RWPE2 (cell line): ENCODE results near the gene IRAK2.
A peak's percentile ranks its signal among the peaks of the same experiment; 100 is the strongest.

Source experiments
- ATAC-seq: fragments of 200-7000 bp; cut with Tn5 transposase; 3 replicates; pipeline ENCODE4 v1.9.1; 2021; ENCODE audit warnings: low read depth
- DNase-seq: peaks from one replicate; pipeline ENCODE4 v3.0.0-alpha.2; 2020; ENCODE audit warnings: low spot score
- H3K27ac ChIP-seq: fragments of 450-650 bp; 2 replicates; pipeline ENCODE4 v1.5.1; 2017; ENCODE audit warnings: mild to moderate bottlenecking; ENCODE audit not compliant: poor library complexity, severe bottlenecking
- H3K27me3 ChIP-seq: fragments of 250-450 bp; sonication (Bioruptor Pico); 2 replicates; pipeline ENCODE4 v1.5.1; 2021; ENCODE audit warnings: mild to moderate bottlenecking, moderate library complexity; ENCODE audit not compliant: insufficient read depth, poor library complexity, severe bottlenecking
- H3K36me3 ChIP-seq: fragments of 250-450 bp; sonication (Bioruptor Pico); 2 replicates; pipeline ENCODE4 v1.5.1; 2020; ENCODE audit warnings: low read depth, mild to moderate bottlenecking, moderate library complexity
- H3K4me1 ChIP-seq: fragments of 250-450 bp; sonication (Bioruptor Pico); 2 replicates; pipeline ENCODE4 v1.5.1; 2021; ENCODE audit warnings: mild to moderate bottlenecking, moderate library complexity; ENCODE audit not compliant: insufficient read depth, poor library complexity, severe bottlenecking
- H3K4me3 ChIP-seq: fragments of 250-450 bp; sonication (Bioruptor Pico); 2 replicates; pipeline ENCODE4 v1.5.1; 2021; ENCODE audit warnings: mild to moderate bottlenecking, moderate library complexity; ENCODE audit not compliant: severe bottlenecking
- H3K9me3 ChIP-seq: fragments of 250-450 bp; sonication (Bioruptor Pico); 2 replicates; pipeline ENCODE4 v1.5.1; 2021; ENCODE audit warnings: mild to moderate bottlenecking, moderate library complexity; ENCODE audit not compliant: severe bottlenecking
- TF ChIP-seq, protein P1 (sequence below): fragments of 450-650 bp; IDR thresholded peaks from one replicate; pipeline ENCODE4 v1.5.1; 2017; ENCODE audit warnings: mild to moderate bottlenecking, moderate library complexity; ENCODE audit not compliant: poor library complexity, severe bottlenecking

Gene IRAK2

DNA sequence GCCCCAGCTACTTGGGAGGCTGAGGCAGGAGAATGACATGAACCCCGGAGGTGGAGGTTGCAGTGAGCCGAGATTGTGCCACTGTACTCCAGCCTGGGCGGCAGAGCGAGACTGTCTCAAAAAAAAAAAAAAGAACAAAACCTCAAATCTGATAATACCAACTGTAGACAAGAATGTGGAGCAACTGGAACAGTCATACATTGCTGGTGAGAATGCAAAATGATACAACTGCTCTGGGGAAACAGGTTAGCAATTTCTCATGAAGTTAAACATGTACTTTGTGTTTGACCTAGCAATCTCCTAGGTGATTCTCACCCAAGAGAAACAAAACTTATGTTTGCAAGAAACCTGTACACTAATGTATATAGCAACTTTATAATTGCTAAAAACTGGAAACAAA, 27.5 kb upstream of the IRAK2 start:
- DNase-seq: no peak
- no peaks in the 10 kb centered on the region for H3K27me3 ChIP-seq
- H3K4me3 ChIP-seq: no peak overlapping the region
- no peak for ATAC-seq
- no peaks in the 10 kb centered on the region for H3K4me1 ChIP-seq
- no peaks in the 10 kb centered on the region for H3K36me3 ChIP-seq
- H3K27ac ChIP-seq: no peak overlapping the region
- H3K9me3 ChIP-seq: no peaks in the 10 kb centered on the region
- TF ChIP-seq, protein P1, sequence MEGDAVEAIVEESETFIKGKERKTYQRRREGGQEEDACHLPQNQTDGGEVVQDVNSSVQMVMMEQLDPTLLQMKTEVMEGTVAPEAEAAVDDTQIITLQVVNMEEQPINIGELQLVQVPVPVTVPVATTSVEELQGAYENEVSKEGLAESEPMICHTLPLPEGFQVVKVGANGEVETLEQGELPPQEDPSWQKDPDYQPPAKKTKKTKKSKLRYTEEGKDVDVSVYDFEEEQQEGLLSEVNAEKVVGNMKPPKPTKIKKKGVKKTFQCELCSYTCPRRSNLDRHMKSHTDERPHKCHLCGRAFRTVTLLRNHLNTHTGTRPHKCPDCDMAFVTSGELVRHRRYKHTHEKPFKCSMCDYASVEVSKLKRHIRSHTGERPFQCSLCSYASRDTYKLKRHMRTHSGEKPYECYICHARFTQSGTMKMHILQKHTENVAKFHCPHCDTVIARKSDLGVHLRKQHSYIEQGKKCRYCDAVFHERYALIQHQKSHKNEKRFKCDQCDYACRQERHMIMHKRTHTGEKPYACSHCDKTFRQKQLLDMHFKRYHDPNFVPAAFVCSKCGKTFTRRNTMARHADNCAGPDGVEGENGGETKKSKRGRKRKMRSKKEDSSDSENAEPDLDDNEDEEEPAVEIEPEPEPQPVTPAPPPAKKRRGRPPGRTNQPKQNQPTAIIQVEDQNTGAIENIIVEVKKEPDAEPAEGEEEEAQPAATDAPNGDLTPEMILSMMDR: no peak

DNA sequence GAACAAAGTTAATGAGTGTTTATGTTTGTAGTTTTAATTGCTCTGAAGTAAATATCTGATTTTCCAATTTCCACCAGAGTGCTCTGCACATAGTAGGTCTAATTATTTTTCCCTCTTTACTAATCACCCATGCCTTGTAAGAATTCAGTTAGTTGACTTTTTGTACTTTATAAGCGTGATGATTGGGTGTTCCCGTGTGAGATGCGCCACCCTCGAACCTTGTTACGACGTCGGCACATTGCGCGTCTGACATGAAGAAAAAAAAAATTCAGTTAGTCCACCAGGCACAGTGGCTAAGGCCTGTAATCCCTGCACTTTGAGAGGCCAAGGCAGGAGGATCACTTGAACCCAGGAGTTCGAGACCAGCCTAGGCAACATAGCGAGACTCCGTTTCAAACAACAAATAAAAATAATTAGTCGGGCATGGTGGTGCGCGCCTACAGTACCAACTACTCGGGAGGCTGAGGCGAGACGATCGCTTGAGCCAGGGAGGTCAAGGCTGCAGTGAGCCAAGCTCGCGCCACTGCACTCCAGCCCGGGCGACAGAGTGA, 23.6 kb upstream of the IRAK2 start:
- H3K36me3 ChIP-seq: peaks cover 23% of the 10 kb centered on the region
- ATAC-seq (no peak), DNase-seq (no peak)
- peak overlapping the region; percentile 55 for H3K4me3 ChIP-seq
- H3K4me1 ChIP-seq: peaks cover 7% of the 10 kb centered on the region
- H3K27ac ChIP-seq: peak overlapping the region; percentile 56
- H3K27me3 ChIP-seq: no peaks in the 10 kb centered on the region
- TF ChIP-seq, protein P1: no peak
- H3K9me3 ChIP-seq: no peaks in the 10 kb centered on the region

DNA sequence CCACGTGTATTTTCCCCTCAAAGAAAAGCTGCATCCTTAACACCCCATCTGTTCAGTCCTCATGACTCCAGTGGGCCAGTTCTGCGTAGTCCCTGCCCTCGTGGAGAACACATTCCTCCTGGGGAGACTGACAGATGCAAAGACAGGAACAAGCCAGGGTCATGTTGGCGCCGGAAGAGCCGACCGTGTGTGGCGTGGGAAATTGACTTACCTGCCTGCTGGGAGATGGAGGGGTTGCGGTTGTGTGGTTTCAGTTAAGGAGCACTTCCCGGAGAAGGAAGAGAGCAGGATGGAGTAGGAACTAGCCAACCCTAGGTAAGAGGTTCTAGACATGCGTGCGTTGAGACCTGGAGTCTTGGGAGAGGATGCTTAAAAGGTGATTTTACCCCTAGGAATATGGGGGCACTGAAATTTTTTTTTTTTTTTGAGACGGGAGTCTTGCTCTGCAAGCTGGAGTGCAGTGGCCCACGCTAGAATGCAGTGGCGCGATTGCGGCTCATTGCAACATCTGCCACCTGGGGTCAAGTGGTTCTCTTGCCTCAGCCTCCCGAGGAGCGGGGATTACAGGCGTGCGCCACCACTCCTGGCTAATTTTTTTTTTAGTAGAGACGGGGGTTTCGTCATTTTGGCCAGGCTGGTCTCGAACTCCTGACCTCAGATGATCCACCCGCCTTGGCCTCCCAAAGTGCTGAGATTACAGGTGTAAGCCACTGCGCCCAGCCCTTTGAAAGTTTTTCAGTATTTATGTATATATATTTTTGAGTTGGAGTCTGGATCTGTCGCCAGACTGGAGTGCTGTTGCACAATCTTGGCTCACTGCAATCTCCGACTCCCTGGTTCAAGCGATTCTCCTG, 21.8 kb upstream of the IRAK2 start:
- peaks cover 41% of the 10 kb centered on the region for H3K36me3 ChIP-seq
- peak overlapping the region; percentile 56 for H3K27ac ChIP-seq
- H3K9me3 ChIP-seq: no peaks in the 10 kb centered on the region
- peak overlapping the region; percentile 55 for H3K4me3 ChIP-seq
- TF ChIP-seq, protein P1: no peak
- ATAC-seq (no peak), DNase-seq (no peak)
- peaks cover 7% of the 10 kb centered on the region for H3K4me1 ChIP-seq
- H3K27me3 ChIP-seq: no peaks in the 10 kb centered on the region

DNA sequence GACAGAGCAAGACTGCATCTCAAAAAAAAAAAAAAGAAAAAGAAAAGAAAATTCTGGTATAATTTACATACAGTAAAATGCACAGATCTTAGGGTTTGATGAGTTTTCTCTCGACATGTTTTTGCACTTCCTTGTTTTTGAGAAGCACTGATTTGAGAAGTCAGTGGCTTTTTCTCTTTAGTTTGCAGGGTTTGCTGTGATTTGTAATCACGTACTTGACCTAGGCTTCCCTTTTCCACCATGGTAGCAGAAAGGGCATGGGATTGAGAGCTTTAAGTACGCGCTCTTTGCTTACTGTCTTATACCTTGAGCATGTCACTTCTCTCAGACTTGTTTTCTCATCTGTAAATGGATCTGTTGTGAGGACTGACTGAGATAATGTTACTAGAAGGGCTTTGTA, 19.0 kb upstream of the IRAK2 start:
- TF ChIP-seq, protein P1: no peak
- ATAC-seq: no peak
- no peaks in the 10 kb centered on the region for H3K9me3 ChIP-seq
- DNase-seq: no peak
- H3K4me3 ChIP-seq: no peak overlapping the region
- H3K27ac ChIP-seq: no peak overlapping the region
- peaks cover 58% of the 10 kb centered on the region for H3K36me3 ChIP-seq
- H3K4me1 ChIP-seq: peaks cover 7% of the 10 kb centered on the region
- no peaks in the 10 kb centered on the region for H3K27me3 ChIP-seq

DNA sequence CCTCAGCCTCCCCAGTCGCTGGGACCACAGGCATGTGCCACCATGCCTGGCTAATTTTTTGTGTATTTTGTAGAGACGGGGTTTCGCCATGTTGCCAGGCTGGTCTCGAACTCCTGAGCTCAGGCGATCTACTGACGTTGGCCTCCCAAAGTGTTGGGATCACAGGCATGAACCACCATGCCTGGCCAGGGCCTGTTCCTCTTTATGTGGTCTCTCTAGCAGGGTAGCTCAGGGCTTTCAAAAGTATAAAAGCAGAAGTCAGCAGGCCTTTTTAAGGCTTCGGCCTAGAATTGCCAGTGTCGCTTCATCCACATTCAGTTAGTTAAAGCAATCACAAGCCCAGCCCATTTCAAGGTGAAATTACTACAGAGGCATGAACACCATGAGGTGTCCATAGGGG, 15.5 kb upstream of the IRAK2 start:
- Histone ChIP-seq H3K27ac (no peak overlapping the region), H3K36me3 (peaks cover 71% of the 10 kb centered on the region), H3K4me1 (no peaks in the 10 kb centered on the region), H3K4me3 (no peak overlapping the region), H3K9me3 (no peaks in the 10 kb centered on the region), H3K27me3 (no peaks in the 10 kb centered on the region)
- no peak for DNase-seq
- ATAC-seq: no peak
- TF ChIP-seq, protein P1: no peak
